SHP77 (cell line): Measurements from ENCODE around the gene TCERG1L.

Experiments used
- DNase-seq, 2 experiments: peaks; one replicate each; lab custom pipeline; 2025; lab: John Stamatoyannopoulos, UW

Gene TCERG1L

GRCh38 chr10:131067690-131068089 is 243.8 kb downstream of the TCERG1L start:
- DNase-seq = no peak

GRCh38 chr10:131065673-131066305 is 245.7 kb downstream of the TCERG1L start:
- DNase-seq = no peak

GRCh38 chr10:131063311-131063710 is 248.2 kb downstream of the TCERG1L start:
- no peak for DNase-seq

- no peak for DNase-seq
Observed at GRCh38 chr10:131062621-131063260, 248.8 kb downstream of the TCERG1L start.

DNA sequence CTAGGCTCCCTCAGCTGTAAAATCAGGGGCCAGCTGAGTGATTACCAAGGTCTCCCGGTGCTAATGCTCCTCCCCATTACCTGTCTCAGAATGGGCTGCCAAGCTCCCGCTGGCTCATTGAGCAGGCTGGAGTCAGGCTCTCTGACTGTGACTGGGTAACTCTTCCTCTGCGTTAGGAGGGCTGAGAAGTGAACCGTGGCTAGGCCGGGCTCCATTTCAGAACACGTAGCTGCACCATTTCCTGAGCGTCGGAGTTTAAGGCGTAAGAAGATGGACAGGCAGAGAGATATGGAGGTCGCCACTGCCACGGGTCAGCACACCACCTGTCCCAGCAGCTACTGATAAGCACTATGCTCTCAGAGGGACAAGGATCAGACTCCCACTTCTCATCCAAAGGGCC is 250.3 kb downstream of the TCERG1L start:
- DNase-seq = no peak

- DNase-seq = no peak
Observed at GRCh38 chr10:131059881-131060280, 251.6 kb downstream of the TCERG1L start.

DNA sequence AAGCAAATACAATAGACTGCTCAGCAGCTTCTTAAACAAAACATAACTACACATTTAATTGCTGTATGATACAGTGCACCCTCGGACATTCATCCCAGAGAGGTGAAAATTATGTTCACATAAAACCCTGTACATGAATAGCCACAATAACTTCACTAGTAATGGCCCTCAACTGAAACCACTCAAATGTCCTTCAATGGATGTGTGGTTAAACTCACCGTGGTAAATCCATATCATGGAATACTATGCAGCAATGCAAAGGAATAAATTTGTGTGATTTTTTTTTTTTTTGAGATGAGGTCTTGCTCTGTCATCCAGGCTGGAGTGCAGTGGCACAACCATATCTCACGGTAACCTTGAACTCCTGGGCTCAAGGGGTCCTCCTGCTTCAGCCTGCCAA is 252.7 kb downstream of the TCERG1L start:
- no peak for DNase-seq

- DNase-seq = no peak
Observed at GRCh38 chr10:131056781-131057180, 254.7 kb downstream of the TCERG1L start.

DNA sequence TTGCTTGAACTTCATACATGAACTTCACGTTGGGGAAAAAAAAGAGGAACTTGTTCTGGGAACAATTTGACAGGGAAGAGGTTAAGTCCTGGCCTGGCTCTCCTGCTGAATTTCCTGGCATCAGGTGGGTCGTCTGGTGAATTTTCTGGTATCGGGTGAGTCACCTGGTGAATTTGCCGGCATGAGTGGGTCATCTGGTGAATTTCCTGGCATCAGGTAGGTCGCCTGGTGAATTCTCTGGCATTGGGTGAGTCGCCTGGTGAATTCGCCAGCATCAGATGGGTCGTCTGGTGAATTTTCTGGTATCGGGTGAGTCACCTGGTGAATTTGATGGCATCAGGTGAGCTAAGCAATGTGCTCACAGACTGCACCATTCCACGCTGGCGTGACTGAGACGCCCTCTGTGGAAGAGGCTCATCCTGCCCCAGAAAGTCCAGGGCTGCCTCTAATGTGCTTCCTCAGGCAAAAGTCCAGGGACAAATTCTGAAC is 255.4 kb downstream of the TCERG1L start:
- no peak for DNase-seq

- no peak for DNase-seq
Observed at GRCh38 chr10:131055437-131055836, 256.1 kb downstream of the TCERG1L start.

DNA sequence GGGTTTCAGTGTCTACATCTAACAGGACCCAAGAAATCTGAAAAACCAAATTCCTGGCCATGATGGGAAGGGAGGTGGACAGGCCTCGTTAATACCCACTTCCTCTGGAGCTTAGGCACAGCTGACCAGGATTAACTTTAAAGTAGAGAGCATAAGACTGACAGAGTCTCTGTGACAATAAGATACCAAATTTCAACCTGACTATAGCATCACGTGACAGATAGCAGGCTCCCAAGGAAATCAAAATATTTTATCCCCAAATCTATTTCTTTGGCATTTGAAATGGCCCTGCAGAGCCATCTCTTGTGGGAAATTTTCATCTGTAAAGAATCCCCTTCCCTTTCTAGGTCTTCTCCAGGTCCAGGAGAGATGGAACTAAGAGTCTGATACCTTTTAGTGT is 258.3 kb downstream of the TCERG1L start:
- no peak for DNase-seq

- DNase-seq = no peak
Observed at GRCh38 chr10:131050162-131050766, 261.3 kb downstream of the TCERG1L start.

GRCh38 chr10:131049016-131049415 is 262.5 kb downstream of the TCERG1L start:
- no peak for DNase-seq

DNA sequence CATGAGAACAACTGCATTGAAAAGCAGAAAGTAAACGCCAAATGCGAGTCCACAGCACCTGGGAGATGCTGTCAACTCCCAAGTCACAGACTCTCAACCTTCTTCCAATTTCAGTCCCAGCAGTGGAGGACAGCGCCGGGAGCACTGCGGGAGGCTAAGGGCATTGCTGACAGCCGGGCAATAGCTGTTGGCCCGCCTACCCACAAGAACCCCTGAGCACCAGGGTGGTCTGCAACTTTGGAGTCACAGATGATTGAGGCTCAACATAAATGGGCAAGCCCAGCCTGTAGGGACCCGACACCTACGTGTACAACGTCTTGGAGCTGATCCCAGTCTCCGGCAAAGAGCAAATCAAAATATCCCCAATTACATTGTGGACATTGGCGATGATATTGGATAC is 262.9 kb downstream of the TCERG1L start:
- DNase-seq = no peak

DNA sequence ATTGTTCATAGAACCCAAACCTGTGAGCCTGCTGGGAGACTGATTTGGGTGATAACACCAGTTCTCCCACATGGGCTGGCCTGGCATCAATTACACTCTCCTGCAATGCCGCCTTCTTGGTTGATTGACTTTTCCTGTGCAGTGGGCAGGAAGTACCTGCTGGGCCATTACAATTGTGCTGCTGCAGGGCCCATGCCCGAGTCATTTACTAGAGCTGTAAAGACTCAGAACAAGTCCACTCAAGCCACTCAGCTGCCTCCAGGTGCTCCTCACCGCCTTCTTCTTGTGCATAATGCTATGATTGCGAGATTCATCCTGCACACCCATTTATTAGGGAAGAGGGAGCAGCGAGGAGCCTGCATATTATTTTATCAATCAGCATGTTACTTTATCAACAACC is 264.0 kb downstream of the TCERG1L start:
- no peak for DNase-seq

DNA sequence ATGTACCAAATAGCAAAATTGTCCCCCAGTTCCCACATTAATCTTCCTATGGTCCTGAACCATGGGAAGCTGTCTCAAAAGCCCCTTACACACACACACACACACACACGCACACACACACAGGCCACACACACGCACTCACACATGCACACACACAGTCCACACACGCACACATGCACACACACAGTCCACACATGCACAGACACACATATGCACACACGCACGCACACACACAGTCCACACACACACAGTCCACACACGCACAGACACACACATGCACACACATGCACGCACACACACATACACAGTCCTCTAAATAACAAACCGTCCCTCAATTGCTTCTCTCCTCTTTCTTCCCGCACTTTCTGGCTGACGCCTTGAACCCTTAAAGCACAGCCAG is 265.3 kb downstream of the TCERG1L start:
- DNase-seq = no peak

GRCh38 chr10:131044379-131045111 is 267.0 kb downstream of the TCERG1L start:
- DNase-seq = no peak

DNA sequence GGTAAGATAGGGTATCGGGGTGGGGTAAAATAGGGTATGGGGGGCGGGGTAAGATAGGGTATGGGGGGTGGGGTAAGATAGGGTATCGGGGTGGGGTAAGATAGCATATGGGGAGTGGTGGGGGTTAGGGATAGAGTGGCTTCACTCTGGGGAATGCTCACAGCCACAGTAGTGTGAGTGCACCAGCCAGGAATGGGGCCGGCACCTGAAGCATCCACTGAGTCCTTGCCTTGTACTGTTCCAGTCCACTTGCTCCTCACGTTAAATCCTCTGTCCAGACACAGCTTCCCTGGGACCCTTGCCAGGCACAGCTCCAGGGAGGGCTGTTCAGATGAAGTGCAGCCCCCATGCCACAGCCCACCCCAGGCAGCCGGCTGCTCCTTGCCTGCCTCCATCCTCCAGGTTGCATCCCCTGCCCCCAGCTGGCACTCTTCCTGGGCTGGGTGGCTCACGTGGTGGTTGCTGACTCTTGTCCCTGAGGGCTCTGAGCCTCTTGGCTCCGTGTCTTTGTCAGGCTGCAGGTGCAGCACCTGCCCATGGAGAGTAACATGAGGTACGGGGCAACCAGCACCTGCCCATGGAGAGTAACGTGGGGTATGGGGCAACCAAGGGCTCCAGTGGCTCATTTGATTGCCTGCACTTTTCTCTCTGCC is 268.4 kb downstream of the TCERG1L start:
- no peak for DNase-seq
